ENCODE data around the gene MTG2. TPM values are rescaled to one million over a fixed set of nuclear protein-coding genes. Genes with fewer than 3 reads are reported as not detected.
A peak's percentile ranks its signal among the peaks of the same experiment; 100 is the strongest.

The MTG2 gene, protein sequence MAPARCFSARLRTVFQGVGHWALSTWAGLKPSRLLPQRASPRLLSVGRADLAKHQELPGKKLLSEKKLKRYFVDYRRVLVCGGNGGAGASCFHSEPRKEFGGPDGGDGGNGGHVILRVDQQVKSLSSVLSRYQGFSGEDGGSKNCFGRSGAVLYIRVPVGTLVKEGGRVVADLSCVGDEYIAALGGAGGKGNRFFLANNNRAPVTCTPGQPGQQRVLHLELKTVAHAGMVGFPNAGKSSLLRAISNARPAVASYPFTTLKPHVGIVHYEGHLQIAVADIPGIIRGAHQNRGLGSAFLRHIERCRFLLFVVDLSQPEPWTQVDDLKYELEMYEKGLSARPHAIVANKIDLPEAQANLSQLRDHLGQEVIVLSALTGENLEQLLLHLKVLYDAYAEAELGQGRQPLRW
- total RNA-seq (2014; rRNA removed; shearing (Covaris generic); ENCODE audit: low replicate concordance), result 87.3 and 102 TPM in 2 replicates

DNA sequence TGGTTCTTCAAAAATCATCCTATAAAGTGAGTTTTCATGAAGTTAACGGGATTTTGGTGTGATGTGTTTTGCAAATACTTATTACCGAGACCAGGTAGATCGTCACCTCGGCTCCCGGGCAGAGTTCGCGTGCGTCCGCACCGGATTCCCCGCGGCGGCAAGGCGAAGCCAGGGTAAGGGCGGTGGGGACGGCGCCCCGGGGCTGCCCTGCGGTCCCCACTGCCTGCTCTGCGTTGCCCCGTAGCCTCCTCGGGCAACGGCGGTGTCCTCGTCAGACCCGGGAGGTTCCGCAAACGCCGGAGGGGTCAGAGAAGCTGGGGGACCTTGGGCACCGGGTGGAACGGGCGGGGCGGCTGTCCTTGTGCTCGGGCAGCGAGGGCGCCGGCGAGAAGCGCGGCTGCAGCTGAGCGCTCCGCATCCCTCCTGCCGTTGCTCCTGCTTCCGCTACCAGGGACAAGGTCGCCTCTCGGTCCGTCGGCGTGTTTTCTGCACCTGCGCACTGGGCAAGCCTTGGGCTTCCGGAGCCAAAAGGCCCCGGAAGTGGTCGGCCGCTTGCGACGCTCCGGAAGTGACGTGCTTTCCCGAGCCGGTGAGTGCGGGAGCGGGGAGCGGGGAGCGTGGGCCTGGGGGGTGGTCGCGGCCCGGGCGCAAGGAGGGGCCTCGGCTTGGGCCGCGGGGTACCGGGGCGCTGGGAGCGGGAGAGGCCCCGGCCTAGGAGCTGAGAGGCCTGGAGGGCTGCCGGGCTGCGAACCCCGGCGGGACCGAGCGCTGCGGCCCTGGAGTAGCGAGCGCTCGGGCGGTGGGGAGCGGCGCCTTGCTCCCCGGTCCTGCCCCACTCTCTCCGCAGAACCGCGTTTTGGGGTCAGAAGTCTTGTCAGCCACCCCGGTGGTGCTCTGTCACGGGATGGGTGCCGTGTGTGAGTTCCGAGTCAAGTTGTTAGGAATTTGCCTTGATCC is at the start of gene MTG2:
MTG2 (plus strand) TSS at position 560 of the 957 bp plus-strand sequence. CDS start 10,393 bp downstream, outside the sequence.
- H3K9me3 ChIP-seq, result no peaks in the 10 kb centered on the region
- peaks cover 12% of the 10 kb centered on the region; the same call in 1 of the 2 replicates for H3K36me3 ChIP-seq
- no peaks in the 10 kb centered on the region for H3K27me3 ChIP-seq
- H3K4me3 ChIP-seq, result peak within 1 kb of the TSS; percentile 81
- peak; percentile 96 for DNase-seq

DNA sequence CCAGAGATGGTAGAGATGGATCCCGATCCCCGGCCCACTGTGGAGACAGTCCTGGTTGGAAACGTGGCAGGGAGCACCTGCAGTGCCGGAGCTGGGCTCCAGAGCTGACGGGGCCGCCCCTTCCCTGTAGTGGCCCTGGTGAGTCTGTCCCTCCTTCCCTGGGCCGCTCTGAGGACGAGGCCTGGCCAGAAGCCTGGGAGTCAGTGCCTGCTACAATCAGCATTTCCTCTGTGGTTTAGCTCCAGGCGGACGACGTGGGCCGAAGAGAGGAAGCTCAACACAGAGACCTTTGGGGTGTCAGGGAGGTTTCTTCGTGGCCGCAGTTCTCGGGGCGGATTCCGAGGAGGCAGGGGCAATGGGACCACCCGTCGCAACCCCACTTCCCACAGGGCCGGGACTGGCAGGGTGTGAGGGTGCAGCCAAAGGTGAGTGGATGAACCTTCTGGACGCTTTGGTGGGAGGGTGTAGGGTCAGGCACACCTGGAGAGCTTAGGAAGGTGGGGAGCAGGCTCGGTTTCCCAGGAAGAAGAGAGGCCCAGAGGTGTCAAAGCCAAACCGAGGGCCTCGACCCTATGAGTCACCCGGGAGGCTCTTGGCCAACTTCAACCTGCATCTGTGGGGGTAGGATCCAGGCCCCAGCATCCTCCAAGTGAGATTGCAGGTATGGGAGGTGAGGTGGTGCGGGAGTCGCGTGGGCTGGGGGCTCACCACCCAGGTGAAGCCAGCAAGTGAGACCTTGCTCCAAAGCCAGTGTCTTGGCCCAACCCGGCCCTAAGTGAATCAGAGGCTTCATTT is 49.6 kb upstream of the MTG2 start:
- no peak for DNase-seq
- Histone ChIP-seq H3K36me3 (peaks cover 91% of the 10 kb centered on the region), H3K4me3 (no peak overlapping the region), H3K9me3 (no peaks in the 10 kb centered on the region), H3K27me3 (no peaks in the 10 kb centered on the region)

DNA sequence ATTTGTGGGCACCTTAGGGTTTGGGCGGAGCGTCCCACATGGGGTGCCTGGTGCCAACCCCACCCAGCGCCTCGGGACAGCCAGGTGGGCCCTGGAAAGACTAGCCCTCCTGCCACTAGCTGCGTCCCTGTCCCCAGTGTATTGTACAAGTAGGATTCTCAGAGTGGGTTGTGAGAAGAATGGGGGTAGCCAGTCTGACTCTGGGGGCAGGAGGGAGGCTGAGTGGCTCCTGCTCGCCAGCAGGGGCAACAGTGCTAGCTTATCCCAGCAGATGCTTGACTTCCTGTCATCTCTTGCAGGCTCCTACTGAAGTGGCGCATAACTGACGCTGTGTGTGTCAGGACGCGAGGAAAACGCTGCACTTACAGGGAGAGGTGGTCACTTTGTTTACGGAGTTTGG is 49.0 kb upstream of the MTG2 start:
- Histone ChIP-seq H3K27me3 (no peaks in the 10 kb centered on the region), H3K36me3 (peaks cover 91% of the 10 kb centered on the region), H3K4me3 (no peak overlapping the region), H3K9me3 (no peaks in the 10 kb centered on the region)
- DNase-seq, result no peak

DNA sequence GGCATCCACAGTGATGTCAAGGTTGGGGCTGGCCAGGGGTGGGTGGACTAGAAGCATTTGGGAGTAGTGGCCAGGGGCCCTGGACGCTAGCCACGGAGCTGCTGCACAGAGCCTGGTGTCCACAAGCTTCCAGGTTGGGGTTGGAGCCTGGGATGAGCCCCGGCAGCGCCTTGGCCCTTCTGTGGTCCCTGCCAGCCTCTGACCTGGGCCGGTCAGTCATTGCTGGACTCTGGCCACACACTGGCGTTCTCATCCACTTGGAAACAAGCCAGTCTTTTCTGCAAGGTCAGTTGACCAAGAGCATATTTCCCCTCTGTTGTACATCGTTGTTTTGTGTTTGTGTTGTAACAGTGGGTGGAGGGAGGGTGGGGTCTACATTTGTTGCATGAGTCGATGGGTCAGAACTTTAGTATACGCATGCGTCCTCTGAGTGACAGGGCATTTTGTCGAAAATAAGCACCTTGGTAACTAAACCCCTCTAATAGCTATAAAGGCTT is 48.0 kb upstream of the MTG2 start:
- DNase-seq, result peak; percentile 54
- Histone ChIP-seq H3K4me3 (no peak overlapping the region), H3K27me3 (no peaks in the 10 kb centered on the region), H3K9me3 (no peaks in the 10 kb centered on the region), H3K36me3 (peaks cover 91% of the 10 kb centered on the region)

DNA sequence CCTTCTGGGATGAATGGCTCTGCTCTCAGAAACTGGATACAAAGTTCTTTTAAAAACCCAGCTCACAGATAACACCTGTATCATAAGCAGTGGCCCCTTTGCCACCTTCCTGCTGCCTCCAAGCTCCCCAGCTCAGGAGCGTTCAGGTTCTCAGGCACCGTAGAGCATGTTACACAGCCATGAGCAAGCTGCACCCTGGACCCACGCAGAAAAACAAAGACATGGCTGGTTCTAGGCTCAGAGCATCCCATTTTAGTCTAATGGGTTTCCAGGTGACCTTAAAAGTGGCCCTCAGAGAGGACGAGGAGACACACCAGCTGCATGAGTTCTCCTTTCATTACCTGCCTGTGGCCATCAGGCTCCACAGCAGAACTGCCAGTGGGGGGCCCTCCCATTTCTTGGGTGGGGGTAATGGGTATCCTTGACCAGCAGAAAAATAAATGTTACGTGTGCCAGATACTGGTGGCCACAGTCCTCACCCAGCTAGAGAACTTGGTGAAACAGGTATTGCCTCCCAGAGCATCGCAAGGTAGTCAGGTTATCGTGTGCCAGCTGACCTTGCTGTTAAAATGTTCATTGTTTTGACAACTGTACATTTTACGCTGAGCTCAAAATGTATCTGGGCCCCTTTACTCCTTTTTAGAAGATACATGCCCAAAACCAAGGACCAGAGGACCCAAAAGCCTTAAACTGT is 47.1 kb upstream of the MTG2 start:
- no peak for DNase-seq
- no peak overlapping the region for H3K4me3 ChIP-seq
- no peaks in the 10 kb centered on the region for H3K9me3 ChIP-seq
- H3K36me3 ChIP-seq, result peaks cover 91% of the 10 kb centered on the region
- H3K27me3 ChIP-seq, result no peaks in the 10 kb centered on the region

DNA sequence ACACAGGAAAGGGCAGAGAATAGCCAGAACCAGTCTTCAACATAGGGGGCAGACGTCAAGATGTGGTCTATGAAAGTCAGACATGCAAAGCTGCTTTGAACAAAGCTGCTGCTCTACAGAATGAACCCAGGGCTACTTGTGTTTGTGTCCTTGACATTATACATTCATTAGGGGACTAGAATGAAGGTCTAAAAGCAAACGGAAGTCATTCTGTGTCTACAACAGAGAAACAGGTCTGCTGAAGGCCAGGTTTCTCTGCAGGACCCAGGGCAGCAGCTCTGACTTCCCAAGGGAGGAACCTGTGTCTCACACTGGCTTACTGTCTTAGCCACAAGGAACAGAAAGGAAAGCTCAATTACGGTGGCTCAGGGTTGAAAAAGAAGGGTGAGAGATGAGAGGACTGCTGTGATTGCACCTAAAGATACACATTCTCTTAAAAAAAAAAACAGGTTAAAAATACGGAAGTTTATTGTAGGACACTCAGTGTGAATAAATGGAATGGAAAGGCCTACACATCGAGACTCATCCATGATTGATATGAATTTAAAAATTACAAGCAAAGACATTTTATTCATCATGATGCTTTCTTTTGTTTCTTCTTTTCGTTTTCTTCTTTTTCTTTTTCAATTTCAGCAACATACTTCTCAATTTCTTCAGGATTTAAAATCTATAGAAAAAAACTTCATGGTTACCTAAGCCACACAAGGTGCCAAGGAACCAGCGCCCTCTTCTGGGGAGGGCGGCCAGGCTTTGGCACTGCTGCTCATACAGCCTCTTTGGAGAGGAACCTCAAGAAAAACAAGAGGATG is 46.3 kb upstream of the MTG2 start:
- no peaks in the 10 kb centered on the region for H3K27me3 ChIP-seq
- peaks cover 91% of the 10 kb centered on the region for H3K36me3 ChIP-seq
- DNase-seq, result peak; percentile 61
- H3K4me3 ChIP-seq, result no peak overlapping the region
- H3K9me3 ChIP-seq, result no peaks in the 10 kb centered on the region

DNA sequence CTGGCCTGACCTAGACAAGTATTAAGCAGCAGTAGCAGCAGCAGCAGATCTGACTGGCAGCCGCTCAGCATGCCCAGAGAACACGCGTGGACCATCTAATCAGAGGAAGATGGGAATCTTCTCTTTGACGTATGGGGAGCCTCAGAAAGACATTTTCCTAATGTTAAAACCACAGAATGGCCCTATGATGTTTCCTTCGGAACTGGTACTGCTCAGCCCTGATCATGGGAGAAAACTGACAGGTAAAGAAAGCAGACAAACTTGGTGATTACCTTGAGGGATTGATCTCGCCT is 45.8 kb upstream of the MTG2 start:
- Histone ChIP-seq H3K4me3 (no peak overlapping the region), H3K36me3 (peaks cover 91% of the 10 kb centered on the region), H3K9me3 (no peaks in the 10 kb centered on the region), H3K27me3 (no peaks in the 10 kb centered on the region)
- DNase-seq, result no peak

DNA sequence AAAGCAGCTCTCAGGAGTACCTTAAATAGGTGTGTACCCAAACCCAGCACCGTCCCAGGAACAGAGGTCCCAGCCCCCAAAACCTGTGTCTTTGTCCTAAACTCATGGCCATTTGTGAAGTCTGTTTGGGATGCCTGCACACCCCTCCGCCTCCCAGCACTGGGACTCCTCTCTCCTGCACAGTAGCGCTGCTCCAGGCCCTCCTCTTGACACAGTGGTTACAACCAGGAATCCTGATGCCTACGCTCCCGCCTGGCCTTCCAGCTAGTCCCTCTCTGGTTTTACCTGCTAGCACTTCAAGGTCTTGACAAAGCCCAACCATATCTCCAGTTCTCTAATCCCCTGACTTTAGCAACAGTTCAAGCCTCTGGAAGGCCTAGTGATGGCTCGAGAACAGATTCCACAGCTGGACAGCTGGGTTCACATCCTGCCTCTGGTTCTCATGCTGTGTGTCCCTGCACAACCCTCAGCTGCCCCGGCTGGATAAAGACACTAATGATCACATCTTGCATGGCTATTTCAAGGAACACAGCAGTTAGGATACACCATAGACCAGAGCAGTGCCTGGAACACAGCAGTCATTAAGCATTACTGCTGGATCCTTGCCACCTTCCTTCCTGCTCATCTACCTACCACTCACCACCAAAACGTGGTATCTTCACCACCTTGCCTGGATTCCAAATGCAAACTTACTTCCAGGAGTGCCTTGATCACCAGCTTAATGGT is 45.2 kb upstream of the MTG2 start:
- no peak overlapping the region for H3K4me3 ChIP-seq
- peaks cover 92% of the 10 kb centered on the region for H3K36me3 ChIP-seq

DNA sequence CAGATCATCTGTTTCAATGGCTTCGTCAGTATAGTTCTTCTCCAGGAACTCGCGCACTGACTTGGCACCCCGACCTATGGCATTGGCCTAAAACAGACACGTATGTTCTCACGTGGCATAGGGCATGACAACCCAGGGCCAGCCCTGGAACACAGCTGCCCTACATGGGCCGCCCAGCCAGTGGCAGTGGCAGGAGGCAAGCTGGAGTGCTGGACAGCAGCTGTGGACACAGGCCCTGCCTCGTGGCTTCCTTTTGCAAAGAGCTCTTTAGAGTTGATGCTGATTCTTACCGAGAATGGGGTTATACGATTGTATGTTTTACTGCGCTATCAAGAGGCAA is 44.7 kb upstream of the MTG2 start:
- no peaks in the 10 kb centered on the region for H3K9me3 ChIP-seq
- no peak overlapping the region for H3K4me3 ChIP-seq
- no peak for DNase-seq
- H3K27me3 ChIP-seq, result no peaks in the 10 kb centered on the region
- H3K36me3 ChIP-seq, result peaks cover 87% of the 10 kb centered on the region

More for the DNA sequence above, 45.2 kb upstream of the MTG2 start:
- Histone ChIP-seq H3K9me3 (no peaks in the 10 kb centered on the region), H3K27me3 (no peaks in the 10 kb centered on the region)
- no peak for DNase-seq

DNA sequence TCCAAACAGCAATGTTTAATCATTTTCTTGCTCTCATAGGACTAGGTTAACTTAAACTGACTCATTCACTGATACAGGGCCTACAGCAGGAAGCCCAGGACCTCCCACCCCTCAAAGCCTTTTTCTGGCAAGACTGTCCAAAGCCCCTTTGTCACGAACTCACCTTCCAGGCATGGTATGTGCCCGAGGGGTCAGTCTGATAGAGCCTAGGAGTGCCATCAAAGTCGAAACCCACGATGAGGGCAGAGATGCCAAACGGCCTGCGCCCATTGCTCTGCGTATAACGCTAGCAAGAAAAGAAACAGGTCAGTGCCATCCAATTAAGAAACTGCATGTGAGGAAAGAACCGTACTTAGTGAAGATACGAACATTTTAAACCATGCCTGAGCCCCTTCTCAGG is 43.9 kb upstream of the MTG2 start:
- H3K4me3 ChIP-seq, result no peak overlapping the region; the same call in 1 of the 2 replicates
- no peaks in the 10 kb centered on the region for H3K9me3 ChIP-seq
- H3K36me3 ChIP-seq, result peaks cover 83% of the 10 kb centered on the region
- DNase-seq, result no peak
- no peaks in the 10 kb centered on the region for H3K27me3 ChIP-seq

DNA sequence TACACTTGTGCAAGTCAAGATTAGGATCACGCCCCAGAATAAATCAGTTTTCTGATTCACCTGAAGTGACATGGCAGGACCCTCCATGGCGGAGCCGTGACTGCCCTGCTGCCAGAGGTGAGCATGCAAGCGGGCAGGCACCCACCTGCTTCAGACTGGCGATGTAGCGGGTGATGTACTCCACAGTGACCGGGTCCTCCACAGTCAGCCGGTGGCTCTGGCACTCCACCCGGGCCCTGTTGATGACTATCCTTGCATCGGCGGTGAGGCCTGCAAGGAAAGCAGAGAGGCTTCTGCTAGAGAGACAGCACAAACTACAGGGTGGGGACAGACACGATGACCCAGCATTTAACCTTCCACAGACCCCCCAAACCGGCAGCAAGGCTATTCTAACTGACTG is 43.2 kb upstream of the MTG2 start:
- no peak for DNase-seq
- Histone ChIP-seq H3K36me3 (peaks cover 79% of the 10 kb centered on the region), H3K27me3 (no peaks in the 10 kb centered on the region), H3K9me3 (no peaks in the 10 kb centered on the region), H3K4me3 (no peak overlapping the region)

DNA sequence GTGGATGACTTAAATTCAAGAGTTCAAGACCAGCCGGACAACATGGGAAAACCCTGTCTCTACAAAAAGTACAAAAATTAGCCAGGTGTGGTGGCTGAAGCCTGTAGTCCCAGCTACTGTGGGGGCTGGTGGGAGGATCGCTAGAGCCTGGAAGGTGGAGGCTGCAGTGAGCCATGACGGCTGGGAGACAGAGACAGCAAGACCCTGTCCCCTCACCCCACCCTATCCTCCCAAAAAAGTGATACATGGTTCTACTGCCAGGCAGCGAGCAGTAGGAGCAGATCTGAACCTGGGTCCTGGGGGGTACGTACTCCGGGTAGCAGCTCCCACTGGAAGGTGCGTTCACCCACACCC is 41.8 kb upstream of the MTG2 start:
- Histone ChIP-seq H3K9me3 (no peaks in the 10 kb centered on the region), H3K4me3 (peak overlapping the region; percentile 89), H3K36me3 (peaks cover 76% of the 10 kb centered on the region), H3K27me3 (no peaks in the 10 kb centered on the region)
- no peak for DNase-seq

DNA sequence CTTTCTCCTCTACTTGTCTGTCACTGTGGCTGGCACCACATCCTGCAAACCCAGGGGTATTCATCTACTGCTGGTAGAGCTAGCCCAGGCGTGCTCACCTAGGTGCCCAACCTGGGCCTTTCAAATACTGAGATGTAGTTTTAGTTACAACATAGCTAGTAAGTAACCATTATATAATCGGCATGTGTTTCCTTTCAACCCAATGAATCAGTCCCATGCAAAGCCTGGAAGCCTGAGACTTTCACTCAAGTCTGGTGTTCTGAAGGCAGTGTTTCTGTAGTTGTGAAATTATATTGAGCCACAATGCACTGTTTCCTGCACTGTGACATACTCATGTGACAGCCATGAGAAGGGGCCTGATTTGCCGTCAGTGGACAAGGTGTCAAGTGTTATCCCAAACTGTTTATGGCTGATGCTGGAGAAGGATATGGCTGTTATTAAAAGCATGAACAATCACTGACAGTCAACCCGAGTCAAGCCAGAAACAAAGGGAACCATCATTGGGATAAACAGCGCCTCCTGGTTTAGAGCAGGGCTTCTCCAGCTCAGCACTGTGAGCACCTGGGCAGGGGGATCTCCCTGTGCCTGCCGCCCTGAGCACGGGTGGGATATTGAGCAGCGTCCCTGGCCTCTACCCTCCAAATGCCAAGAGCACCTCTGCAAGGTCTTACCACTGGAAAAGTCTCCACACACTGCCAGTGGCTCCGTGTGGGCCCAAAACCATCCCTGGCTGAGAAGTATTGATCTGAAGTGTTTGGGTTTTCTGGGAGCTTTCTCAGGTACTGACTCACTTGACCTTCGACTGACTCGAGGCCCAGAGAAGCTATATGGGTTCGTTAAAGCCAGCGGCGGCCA is 41.2 kb upstream of the MTG2 start:
- Histone ChIP-seq H3K4me3 (peak overlapping the region; percentile 89), H3K9me3 (no peaks in the 10 kb centered on the region), H3K36me3 (peaks cover 73% of the 10 kb centered on the region), H3K27me3 (no peaks in the 10 kb centered on the region)
- DNase-seq, result peak; percentile 36

Data from MG63 (cell line).